ENCODE measurements around the gene PDXDC1. TPM values are rescaled to one million over a fixed set of nuclear protein-coding genes. Genes with fewer than 3 reads are reported as not detected.
"Not testable (repeated sequence)": the region's sequence is repeated elsewhere in the genome, so short reads cannot be mapped to it uniquely, and the experiment has no call there.

The PDXDC1 gene
- total RNA-seq, 2 donors from 2014 or later: 68.9 to 70.2 TPM

DNA sequence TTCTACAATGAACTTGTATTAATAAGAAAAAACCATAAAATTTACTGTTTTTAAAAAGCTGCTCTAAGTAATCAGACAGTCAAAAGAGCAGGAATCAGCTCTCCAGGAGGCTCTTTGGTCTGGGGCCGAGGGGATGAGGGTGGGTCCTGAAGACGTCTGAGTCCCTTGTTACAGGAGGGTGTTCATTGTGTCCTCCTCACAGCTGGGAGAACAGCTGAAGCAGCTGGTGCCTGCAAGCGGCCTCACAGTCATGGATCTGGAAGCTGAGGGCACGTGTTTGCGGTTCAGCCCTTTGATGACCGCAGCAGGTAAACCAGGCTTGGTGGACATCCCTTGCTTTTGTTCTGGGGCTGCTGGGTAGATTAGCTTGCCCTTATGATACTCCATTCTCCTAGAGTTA is 54.9 kb downstream of the PDXDC1 start:
- peaks cover 21% of the 10 kb centered on the region for H3K36me3 Mint-ChIP-seq
- not testable (repeated sequence) for H3K4me3 Mint-ChIP-seq; DNase-seq (ENCODE audit: low spot score); H3K9me3 Mint-ChIP-seq; ATAC-seq; H3K27me3 Mint-ChIP-seq; H3K27ac Mint-ChIP-seq
- peaks cover 14 to 23% of the 10 kb centered on the region in 2 donors for H3K4me1 Mint-ChIP-seq (ENCODE audit: low read depth in 2 of 2)

DNA sequence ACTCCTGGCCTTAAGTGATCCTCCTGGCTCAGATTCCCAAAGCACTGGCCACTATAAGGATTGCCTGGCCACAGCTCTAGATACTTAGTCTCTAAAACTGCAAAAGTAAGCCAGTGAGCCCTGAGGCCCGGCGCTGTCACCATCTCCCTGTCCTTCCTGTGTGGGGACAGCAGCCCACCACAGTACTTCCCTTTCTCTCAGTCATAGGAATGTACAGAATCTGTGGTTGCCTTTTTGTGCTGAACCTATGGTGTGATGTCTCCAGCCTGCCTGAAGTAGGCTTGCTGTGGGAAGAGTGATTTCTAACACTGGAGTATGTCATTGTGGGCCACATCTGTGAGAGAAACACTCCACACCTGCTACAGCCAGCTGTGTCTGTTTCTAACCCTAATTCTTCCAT is 56.4 kb downstream of the PDXDC1 start:
- DNase-seq (ENCODE audit: low spot score) (no peak), ATAC-seq (peak; percentile 70 to 75)
- Mint-ChIP-seq H3K4me1 (ENCODE audit: low read depth in 2 of 2) (peaks cover 14 to 19% of the 10 kb centered on the region in 2 donors), H3K9me3 (no peaks in the 10 kb centered on the region), H3K27me3 (no peaks in the 10 kb centered on the region), H3K36me3 (peaks cover 14% of the 10 kb centered on the region), H3K27ac (peak overlapping the region; percentile 79 to 82), H3K4me3 (peak overlapping the region; percentile 47)

DNA sequence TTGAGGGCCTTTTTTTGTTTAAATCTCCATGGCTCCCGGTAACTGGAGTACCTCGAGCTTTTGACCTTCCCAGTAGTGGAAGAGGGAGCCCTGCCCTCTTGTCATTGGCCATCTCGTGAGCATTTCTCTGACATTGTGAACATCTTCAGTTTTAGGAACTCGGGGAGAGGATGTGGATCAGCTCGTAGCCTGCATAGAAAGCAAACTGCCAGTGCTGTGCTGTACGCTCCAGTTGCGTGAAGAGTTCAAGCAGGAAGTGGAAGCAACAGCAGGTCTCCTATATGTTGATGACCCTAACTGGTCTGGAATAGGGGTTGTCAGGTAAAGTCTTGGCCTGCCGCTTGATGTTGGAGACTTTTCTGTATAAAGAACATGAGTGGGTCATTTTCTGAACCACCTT is 56.8 kb downstream of the PDXDC1 start:
- no peak for ATAC-seq
- Mint-ChIP-seq H3K9me3 (no peaks in the 10 kb centered on the region), H3K4me3 (peak overlapping the region; percentile 47), H3K36me3 (peaks cover 14% of the 10 kb centered on the region), H3K4me1 (ENCODE audit: low read depth in 2 of 2) (peaks cover 14 to 19% of the 10 kb centered on the region in 2 donors), H3K27ac (peak overlapping the region; percentile 79 to 82), H3K27me3 (no peaks in the 10 kb centered on the region)
- no peak for DNase-seq (ENCODE audit: low spot score)

DNA sequence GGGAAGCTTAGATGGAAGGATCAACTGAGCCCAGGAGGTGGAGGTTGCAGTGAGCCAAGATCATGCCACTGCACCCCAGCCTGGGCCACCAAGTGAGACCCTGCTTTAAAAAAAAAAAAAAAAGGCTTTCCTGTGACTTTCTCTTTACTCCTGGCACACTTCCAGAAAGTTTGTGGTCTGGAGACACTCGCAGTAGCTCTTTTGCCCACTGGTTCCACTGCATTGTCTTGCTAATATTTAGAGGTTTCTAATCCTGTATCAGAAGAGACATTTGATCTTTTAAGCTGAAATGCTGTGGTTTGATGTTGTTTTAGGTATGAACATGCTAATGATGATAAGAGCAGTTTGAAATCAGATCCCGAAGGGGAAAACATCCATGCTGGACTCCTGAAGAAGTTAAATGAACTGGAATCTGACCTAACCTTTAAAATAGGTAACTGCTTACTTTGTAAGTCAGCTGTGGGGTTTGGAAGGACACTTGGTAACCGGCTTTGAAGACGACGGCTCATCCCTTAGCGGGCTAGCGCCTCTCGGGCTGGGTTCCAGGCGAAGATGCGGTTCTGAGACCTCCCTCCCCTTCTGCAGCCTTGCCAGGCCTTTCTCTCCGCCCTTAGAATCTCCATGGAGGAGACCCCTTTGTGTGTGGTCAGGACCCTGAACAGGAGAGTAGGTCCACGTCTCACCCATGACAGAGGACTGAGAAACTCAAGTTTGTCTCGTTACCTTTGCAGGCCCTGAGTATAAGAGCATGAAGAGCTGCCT is 57.9 kb downstream of the PDXDC1 start:
- Mint-ChIP-seq H3K4me1 (ENCODE audit: low read depth in 2 of 2) (peaks cover 14 to 19% of the 10 kb centered on the region in 2 donors), H3K9me3 (no peaks in the 10 kb centered on the region), H3K36me3 (peaks cover 14% of the 10 kb centered on the region), H3K27ac (peak overlapping the region in 1 of 2 donors; percentile 31), H3K27me3 (no peaks in the 10 kb centered on the region), H3K4me3 (no peak overlapping the region)
- ATAC-seq: no peak
- no peak for DNase-seq (ENCODE audit: low spot score)

DNA sequence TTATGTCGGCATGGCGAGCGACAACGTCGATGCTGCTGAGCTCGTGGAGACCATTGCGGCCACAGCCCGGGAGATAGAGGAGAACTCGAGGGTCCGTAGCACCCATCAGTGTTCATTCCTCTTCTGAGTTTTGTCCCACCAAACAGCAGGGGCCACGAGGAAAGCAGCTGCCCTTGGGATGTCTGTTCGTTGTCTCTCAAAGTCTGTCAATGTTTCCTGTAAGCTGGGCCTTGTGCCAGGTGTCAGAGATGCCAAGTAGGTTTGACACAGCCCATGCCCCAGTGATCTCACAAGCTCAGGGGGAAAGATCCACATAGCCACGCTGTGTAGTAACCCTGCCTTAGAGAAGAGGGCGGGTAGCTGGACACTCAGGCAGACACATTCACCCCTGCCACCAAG is 58.5 kb downstream of the PDXDC1 start:
- no peaks in the 10 kb centered on the region for H3K27me3 Mint-ChIP-seq
- H3K36me3 Mint-ChIP-seq: peaks cover 9% of the 10 kb centered on the region
- no peak for DNase-seq (ENCODE audit: low spot score)
- H3K4me1 Mint-ChIP-seq (ENCODE audit: low read depth in 2 of 2): peaks cover 14 to 15% of the 10 kb centered on the region in 2 donors
- H3K4me3 Mint-ChIP-seq: no peak overlapping the region
- ATAC-seq: no peak
- no peaks in the 10 kb centered on the region for H3K9me3 Mint-ChIP-seq
- no peak overlapping the region for H3K27ac Mint-ChIP-seq

DNA sequence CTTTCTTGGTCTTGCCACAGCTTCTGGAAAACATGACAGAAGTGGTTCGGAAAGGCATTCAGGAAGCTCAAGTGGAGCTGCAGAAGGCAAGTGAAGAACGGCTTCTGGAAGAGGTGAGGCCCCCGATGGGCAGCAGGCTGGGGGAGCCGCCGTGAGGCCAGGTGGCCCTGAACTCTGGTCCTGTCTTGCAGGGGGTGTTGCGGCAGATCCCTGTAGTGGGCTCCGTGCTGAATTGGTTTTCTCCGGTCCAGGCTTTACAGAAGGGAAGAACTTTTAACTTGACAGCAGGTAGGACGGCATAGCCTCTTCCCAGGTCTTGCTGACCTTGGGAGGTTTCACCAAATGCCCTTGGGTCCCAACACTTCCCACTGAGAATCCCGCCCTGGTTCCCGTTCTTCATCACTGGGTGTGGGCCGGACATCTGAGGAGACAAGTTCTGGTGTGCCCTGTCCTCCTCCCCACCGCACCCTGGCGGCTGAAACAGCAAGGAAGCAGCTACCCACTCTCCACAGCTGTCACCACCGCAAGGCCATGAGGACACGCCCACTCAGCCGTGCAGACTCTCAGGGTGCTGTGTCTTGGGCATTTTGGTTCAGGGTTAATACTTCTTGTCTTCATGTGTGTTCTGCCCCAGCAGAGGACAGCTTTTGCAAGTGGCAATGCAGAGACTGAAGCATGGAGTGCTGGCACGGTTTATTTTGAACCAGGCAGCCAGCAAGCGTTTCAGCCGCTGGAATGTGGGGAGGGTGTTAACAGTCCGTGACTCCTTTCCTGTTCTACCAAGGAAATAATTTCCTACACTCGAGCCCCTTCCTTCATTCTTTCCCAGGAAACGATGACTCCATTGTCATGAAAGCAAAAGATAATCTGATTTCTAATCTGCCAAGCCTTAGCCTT is 59.7 kb downstream of the PDXDC1 start:
- Mint-ChIP-seq H3K9me3 (no peaks in the 10 kb centered on the region), H3K27ac (no peak overlapping the region), H3K4me3 (no peak overlapping the region), H3K27me3 (no peaks in the 10 kb centered on the region), H3K36me3 (peaks cover 7% of the 10 kb centered on the region), H3K4me1 (ENCODE audit: low read depth in 2 of 2) (peaks cover 14 to 15% of the 10 kb centered on the region in 2 donors)
- no peak for ATAC-seq
- no peak for DNase-seq (ENCODE audit: low spot score)

DNA sequence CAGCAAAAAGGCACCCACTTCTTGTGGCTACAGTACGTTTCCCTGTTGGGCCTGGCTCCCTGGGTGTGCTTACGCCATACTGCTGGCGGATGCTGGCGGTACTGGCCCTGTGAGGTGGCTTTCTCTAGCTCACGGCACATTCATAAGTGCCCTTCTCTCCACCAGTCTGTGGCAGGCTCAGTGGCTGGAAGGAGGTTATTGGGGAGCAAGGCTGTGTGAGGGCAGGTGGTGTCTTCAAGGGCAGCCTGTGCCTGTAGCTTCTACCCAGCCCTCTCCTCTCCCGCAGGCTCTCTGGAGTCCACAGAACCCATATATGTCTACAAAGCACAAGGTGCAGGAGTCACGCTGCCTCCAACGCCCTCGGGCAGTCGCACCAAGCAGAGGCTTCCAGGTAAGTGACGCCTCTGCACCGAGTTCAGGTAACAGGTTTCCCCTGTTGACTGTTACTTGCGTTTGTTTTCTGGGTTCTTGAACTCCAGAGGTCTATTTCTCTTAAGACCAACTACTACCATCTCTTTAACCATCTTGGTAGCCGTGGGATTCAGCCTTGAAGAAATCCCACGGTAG is 60.4 kb downstream of the PDXDC1 start:
- no peak overlapping the region for H3K4me3 Mint-ChIP-seq
- H3K9me3 Mint-ChIP-seq: no peaks in the 10 kb centered on the region
- DNase-seq (ENCODE audit: low spot score): no peak
- peaks cover 12% of the 10 kb centered on the region for H3K36me3 Mint-ChIP-seq
- no peak overlapping the region for H3K27ac Mint-ChIP-seq
- H3K4me1 Mint-ChIP-seq (ENCODE audit: low read depth in 2 of 2): peaks cover 14 to 15% of the 10 kb centered on the region in 2 donors
- H3K27me3 Mint-ChIP-seq: no peaks in the 10 kb centered on the region
- no peak for ATAC-seq

DNA sequence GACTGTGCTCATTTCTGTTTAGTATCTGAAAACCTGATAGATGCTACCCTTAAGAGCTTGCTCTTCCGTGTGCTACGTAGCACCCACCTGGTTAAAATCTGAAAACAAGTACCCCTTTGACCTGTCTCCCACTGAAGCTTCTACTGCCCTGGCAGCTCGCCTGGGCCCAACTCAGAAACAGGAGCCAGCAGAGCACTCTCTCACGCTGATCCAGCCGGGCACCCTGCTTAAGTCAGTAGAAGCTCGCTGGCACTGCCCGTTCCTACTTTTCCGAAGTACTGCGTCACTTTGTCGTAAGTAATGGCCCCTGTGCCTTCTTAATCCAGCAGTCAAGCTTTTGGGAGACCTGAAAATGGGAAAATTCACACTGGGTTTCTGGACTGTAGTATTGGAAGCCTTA is 62.2 kb downstream of the PDXDC1 start:
- Mint-ChIP-seq H3K27me3 (no peaks in the 10 kb centered on the region), H3K9me3 (no peaks in the 10 kb centered on the region), H3K4me3 (no peak overlapping the region), H3K4me1 (ENCODE audit: low read depth in 2 of 2) (peaks cover under 1 to 2% of the 10 kb centered on the region in 2 donors), H3K36me3 (peaks cover 4% of the 10 kb centered on the region), H3K27ac (no peak overlapping the region)
- DNase-seq (ENCODE audit: low spot score) (no peak), ATAC-seq (peak in 1 of 2 donors; percentile 4)

DNA sequence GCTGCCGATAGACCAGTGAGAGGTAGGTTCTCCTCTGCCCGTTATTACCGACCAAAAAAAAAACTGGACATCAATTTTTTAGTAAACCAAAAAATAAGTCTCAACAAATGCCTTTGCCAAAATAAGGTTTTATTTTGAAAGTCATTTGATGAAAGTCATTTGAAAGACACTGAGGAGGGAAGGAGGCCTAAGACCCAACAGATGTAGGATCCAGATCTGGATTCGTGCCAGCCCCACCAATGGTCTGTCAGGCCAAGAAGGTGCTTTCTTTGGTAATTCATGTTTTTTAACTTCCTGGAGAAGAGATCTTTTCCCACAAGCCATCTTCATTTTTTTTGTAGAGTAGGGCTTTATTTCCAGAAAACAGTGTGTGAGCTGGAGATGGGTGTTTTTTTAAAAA is 62.9 kb downstream of the PDXDC1 start:
- no peak for ATAC-seq
- no peaks in the 10 kb centered on the region for H3K9me3 Mint-ChIP-seq
- no peaks in the 10 kb centered on the region for H3K27me3 Mint-ChIP-seq
- H3K4me1 Mint-ChIP-seq (ENCODE audit: low read depth in 2 of 2): no peaks in the 10 kb centered on the region
- no peak overlapping the region for H3K4me3 Mint-ChIP-seq
- no peak for DNase-seq (ENCODE audit: low spot score)
- peaks cover 4% of the 10 kb centered on the region for H3K36me3 Mint-ChIP-seq
- no peak overlapping the region for H3K27ac Mint-ChIP-seq

DNA sequence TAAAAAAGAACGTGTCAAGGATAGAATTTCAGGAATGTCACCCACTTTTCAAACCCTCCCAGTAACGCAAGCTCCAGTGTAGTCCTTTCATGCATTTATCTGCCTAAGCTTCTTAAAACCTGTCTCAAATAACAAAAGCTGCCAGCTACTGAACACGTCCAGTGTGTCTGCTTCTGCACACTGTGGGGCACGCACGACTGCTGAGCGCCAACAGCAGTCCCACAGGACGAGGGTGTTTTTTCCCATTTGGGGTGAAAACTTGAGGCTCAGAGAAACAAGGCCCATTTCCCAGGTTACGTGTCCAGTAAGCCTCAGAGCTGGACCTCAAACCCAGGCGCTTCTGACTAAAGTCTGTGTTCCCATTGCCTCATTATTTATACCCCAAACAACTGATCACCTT is 63.9 kb downstream of the PDXDC1 start:
- no peak for DNase-seq (ENCODE audit: low spot score)
- ATAC-seq: no peak
- Mint-ChIP-seq H3K36me3 (peaks cover 4% of the 10 kb centered on the region), H3K9me3 (no peaks in the 10 kb centered on the region), H3K4me1 (ENCODE audit: low read depth in 2 of 2) (no peaks in the 10 kb centered on the region), H3K27ac (no peak overlapping the region), H3K27me3 (no peaks in the 10 kb centered on the region), H3K4me3 (no peak overlapping the region)

DNA sequence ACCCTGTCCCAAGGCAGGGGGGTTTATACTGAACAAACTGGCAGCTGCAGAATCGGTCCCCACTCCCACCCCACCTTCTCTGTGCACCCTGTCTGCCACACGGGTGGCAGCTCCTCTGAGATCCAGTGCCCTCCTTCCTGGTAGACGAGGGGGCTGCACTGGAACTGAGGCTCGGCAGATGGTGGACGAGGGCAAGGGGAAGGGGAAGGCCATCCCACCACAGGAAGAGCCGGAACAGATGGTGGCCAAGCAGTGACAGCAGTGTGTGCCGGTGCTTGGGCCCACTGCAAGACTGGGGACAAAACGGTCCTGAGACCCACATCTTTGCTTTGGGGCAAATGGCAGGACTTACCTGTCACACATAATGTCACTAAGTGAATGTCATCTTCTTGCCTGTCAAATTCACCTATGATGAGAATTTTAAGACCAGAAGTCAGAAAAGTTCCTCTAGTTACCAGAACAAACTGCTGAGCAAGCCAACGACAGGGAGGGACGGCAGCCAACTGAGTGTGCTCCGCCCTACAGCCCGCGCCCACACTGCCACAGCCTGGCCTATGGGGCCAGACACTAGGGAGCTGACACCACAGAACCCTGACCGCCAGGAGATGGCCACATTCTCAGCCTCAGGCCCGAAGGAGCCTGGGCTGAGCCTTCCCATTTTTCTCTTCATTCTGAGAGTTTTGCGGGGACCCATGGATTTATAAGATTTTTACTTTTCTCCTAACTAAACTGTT is 66.6 kb downstream of the PDXDC1 start:
- DNase-seq (ENCODE audit: low spot score) (no peak), ATAC-seq (peak in 1 of 2 donors; percentile 47)
- H3K4me3 Mint-ChIP-seq: no peak overlapping the region
- H3K9me3 Mint-ChIP-seq: no peaks in the 10 kb centered on the region
- H3K27me3 Mint-ChIP-seq: no peaks in the 10 kb centered on the region
- H3K27ac Mint-ChIP-seq: no peak overlapping the region
- H3K4me1 Mint-ChIP-seq (ENCODE audit: low read depth in 2 of 2): no peaks in the 10 kb centered on the region
- peaks cover 4% of the 10 kb centered on the region for H3K36me3 Mint-ChIP-seq

DNA sequence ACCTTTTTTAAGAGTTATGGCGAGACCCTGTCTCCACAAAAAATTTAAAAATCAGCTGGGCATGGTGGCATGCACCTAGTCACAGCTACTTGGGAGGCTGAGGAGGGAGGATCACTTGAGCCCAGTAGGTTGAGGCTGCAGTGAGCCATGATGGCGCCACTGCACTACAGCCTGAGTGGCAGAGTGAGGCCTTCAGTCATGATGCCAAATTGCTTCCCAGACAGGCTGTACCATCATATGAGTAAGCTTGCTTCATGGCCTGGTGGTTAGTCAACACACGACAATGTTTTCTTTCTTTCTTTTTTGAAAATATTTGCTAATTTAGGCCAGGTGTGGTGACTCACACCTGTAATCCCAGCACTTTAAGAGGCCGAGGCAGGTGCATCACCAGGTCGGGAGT is 68.5 kb downstream of the PDXDC1 start:
- Mint-ChIP-seq H3K27me3 (no peaks in the 10 kb centered on the region), H3K36me3 (peaks cover 4% of the 10 kb centered on the region), H3K4me3 (no peak overlapping the region), H3K27ac (peak overlapping the region in 1 of 2 donors; percentile 27), H3K4me1 (ENCODE audit: low read depth in 2 of 2) (peaks cover 0 to 4% of the 10 kb centered on the region in 2 donors), H3K9me3 (no peaks in the 10 kb centered on the region)
- ATAC-seq (no peak), DNase-seq (ENCODE audit: low spot score) (no peak)

DNA sequence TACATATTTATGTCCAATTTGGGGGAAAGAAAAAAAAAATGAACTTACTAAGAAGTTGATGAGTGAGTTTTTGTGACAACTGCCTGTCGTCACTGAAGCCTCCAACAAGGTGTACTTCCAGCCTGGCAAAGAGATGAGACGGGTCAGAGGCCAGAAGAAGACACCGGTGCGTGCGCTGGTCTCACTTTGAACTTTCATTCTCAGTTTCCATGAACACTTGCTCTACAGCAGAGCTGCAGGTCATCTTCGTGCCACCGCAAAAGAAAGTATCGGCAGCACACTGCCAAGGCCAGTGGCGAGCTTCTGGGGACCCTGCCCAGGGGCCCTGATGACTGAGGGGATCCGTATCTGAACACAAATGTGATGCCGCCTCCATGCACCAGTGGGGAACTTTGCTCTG is 69.5 kb downstream of the PDXDC1 start:
- DNase-seq (ENCODE audit: low spot score) (no peak), ATAC-seq (no peak)
- Mint-ChIP-seq H3K4me3 (no peak overlapping the region), H3K27ac (peak overlapping the region in 1 of 2 donors; percentile 27), H3K36me3 (peaks cover 4% of the 10 kb centered on the region), H3K9me3 (no peaks in the 10 kb centered on the region), H3K27me3 (no peaks in the 10 kb centered on the region), H3K4me1 (ENCODE audit: low read depth in 2 of 2) (peaks cover 0 to 4% of the 10 kb centered on the region in 2 donors)

All from natural killer cell treated with Interleukin-12 subunit alpha and Interleukin-12 subunit beta and Interleukin-15 and Interleukin-18, amount 100 ng/mL, for 72 hours (primary cell).